ENCODE results near the gene NOSIP. TPM values are rescaled to one million over a fixed set of nuclear protein-coding genes. Genes with fewer than 3 reads are reported as not detected.

The NOSIP gene
- total RNA-seq, 4 donors from 2014 or later: 73.4 to 86.7 (median 80.9) TPM

DNA sequence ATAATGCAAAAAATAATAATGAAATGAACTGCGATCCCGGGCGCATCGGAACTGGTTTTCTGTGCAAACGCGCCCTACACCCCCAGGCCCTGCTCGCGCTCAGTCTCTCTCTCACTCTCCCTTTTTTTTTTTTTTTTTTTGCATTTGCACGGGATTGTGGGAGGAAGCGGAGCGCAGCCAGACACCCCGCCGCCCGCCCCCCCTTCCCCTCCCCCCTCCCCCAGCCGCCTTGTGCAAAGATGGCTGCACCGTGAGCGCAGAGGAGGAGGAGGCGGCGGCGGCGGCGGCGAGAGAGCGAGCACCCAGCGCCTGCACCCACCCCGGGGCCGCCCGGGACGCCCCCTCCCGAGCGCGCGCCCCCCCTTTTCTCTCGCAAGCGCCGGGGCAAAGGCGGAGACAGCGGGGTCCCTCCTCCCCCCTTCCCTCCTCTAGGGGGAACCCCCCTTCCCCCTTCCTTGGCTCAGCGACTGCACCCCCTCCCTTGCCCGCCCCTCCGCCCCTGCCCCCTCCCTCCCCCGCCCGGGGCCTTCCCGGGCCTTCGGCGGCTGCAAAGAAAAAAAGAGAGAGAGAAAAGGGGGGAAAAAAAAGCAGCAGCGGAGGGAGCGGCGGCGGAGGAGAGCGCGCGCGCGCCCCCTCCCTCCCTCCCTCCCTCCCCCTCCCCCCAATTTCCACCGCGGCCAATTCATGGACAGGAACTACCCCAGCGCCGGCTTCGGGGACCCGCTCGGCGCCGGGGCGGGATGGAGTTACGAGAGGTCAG, 10.8 kb upstream of the NOSIP start, which contains the start of gene PRR12:
Gene PRR12 (plus strand): TSS at position 212 of the 760 bp plus-strand sequence. CDS start 473 bp downstream, at position 685.
- peak; percentile 69 to 84 (median 80) for DNase-seq
- Histone ChIP-seq H3K9me3 (no peaks in the 10 kb centered on the region), H3K36me3 (peaks cover 0 to 22% (median 0%) of the 10 kb centered on the region in 3 donors), H3K4me3 (peak within 1 kb of the TSS; percentile 74 to 99 (median 86)), H3K4me1 (peaks cover 0 to 17% (median 7%) of the 10 kb centered on the region in 4 donors), H3K27me3 (no peaks in the 10 kb centered on the region), H3K27ac (peak within 1 kb of the TSS; percentile 87 to 99 (median 93))
- TF ChIP-seq POLR2A (IDR thresholded peaks at IDR 0.05): no peak
- TF ChIP-seq, protein P1, sequence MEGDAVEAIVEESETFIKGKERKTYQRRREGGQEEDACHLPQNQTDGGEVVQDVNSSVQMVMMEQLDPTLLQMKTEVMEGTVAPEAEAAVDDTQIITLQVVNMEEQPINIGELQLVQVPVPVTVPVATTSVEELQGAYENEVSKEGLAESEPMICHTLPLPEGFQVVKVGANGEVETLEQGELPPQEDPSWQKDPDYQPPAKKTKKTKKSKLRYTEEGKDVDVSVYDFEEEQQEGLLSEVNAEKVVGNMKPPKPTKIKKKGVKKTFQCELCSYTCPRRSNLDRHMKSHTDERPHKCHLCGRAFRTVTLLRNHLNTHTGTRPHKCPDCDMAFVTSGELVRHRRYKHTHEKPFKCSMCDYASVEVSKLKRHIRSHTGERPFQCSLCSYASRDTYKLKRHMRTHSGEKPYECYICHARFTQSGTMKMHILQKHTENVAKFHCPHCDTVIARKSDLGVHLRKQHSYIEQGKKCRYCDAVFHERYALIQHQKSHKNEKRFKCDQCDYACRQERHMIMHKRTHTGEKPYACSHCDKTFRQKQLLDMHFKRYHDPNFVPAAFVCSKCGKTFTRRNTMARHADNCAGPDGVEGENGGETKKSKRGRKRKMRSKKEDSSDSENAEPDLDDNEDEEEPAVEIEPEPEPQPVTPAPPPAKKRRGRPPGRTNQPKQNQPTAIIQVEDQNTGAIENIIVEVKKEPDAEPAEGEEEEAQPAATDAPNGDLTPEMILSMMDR (IDR thresholded peaks at IDR 0.05): peak in 1 of 6 experiments; percentile 5

DNA sequence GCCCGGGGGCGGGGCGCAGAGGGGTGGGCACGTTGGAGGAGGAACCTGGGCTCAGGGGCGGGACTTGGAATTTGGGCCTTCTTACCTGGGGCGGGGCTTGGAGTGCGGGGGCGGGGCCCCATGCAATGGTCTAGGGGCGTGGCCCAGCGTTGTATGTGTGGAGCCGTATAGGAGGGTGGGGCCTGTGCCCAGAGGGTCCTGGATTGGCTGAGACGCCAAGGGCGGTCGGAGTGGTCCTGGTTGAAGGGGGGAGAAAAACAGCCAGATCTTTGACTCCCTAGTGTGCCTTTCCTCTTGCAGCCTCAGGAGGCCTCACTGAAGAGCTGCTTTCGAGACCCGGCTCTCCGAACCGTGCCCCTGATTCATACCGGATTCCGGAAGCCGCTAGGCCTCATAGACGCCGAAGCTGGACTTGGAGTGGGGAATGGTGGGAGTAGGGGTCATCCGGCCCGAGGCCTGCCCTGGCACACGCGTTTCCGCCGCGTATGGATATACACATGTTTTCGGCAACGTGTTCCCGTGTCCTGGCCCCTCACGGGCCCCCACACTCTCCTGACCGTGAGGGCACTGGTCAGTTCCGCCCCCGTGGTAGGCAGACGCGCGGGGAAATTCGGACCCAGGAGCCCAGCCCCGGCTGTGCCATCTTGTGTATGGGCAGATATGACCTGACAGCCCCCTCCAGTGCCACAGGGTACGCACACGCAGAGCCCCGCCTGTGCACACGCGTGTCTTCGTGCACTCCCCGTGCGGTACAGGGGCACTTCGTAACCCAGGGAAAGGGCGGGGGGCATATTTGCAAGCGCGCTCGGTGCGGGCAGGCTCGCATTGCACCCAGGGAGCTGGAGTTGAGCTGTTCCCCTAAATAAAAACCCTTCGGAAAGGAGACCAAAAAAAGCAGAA, 10.0 kb upstream of the NOSIP start:
- peak overlapping the region; percentile 87 to 99 (median 93) for H3K27ac ChIP-seq
- peak overlapping the region; percentile 74 to 99 (median 86) for H3K4me3 ChIP-seq
- peak; percentile 97 to 100 (median 100) for DNase-seq
- H3K9me3 ChIP-seq: no peaks in the 10 kb centered on the region
- TF ChIP-seq, protein P1 (IDR thresholded peaks at IDR 0.05): peak in 4 of 6 experiments; percentile 7 to 20 (median 11)
- TF ChIP-seq POLR2A (IDR thresholded peaks at IDR 0.05): peak; percentile 64 to 77
- peaks cover 0 to 17% (median 7%) of the 10 kb centered on the region in 4 donors for H3K4me1 ChIP-seq
- no peaks in the 10 kb centered on the region for H3K27me3 ChIP-seq
- peaks cover 0 to 14% (median 0%) of the 10 kb centered on the region in 3 donors for H3K36me3 ChIP-seq

DNA sequence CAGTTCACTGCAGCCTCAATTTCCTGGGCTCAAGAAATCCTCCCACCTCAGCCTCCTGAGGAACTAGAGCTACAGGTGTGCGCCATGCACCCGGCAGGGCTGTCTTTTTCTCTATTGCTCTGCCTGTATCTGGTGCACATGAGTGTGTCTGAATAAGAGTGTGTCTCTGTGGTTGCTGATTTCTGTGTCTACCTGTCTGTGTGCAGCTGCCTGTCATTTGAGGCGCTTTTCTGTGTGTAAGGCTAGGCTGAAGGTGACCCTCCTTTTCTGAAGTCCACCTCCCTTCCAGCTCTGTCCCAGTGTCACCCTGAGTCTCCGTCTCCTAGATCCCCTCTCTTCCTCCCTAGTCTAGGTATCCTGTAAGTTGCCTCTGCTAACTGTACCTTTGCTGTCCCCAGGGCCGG, 9.1 kb upstream of the NOSIP start:
- TF ChIP-seq, protein P1 (IDR thresholded peaks at IDR 0.05): no peak
- no peak for TF ChIP-seq POLR2A (IDR thresholded peaks at IDR 0.05)
- H3K4me3 ChIP-seq: peak overlapping the region in 1 of 4 donors; percentile 87
- no peaks in the 10 kb centered on the region for H3K27me3 ChIP-seq
- H3K27ac ChIP-seq: peak overlapping the region; percentile 87 to 99 (median 93)
- H3K4me1 ChIP-seq: peaks cover 0 to 17% (median 7%) of the 10 kb centered on the region in 4 donors
- peaks cover 0 to 6% (median 0%) of the 10 kb centered on the region in 3 donors for H3K36me3 ChIP-seq
- no peak for DNase-seq
- no peaks in the 10 kb centered on the region for H3K9me3 ChIP-seq

DNA sequence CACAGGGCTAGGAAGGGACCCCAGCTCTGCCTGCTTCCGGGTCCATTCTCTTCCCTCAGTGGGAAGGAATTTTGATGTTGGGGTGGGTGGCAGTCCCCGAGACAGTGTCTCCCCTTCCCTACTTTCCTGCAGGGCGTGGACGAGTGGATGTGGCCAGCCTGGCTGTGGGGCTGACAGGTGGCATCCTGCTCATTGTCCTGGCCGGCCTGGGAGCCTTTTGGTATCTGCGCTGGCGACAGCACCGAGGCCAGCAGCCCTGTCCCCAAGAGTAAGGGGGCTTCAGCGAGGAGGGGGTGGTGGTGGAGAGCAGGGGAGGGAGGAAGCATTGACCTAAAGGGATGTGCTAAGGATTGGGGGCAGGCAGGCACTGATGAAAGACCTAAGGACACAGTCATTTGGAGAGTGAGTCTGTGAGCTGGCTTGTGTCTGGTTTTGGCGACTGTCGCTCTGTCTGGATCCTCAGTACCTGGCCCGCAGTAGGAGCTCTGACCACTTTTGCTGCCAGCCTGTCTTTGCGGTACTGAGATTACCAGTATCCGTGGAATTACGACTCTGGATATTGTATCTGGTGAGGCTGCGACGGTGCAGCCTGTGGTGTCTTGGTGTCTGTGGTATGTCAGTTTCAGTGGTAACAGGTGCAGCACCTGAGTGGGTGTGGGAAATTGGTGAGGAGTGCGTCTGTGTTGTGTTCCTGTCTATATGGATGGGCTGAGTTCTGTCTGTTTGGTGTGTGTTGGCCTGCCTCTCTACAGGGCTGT, 8.2 kb upstream of the NOSIP start:
- Histone ChIP-seq H3K27me3 (no peaks in the 10 kb centered on the region), H3K9me3 (no peaks in the 10 kb centered on the region), H3K4me1 (peaks cover 0 to 12% (median 7%) of the 10 kb centered on the region in 4 donors), H3K36me3 (no peaks in the 10 kb centered on the region), H3K4me3 (no peak overlapping the region), H3K27ac (no peak overlapping the region)
- no peak for TF ChIP-seq POLR2A (IDR thresholded peaks at IDR 0.05)
- TF ChIP-seq, protein P1 (IDR thresholded peaks at IDR 0.05): no peak
- DNase-seq: no peak

GRCh38 chr19:49587227-49587626, 6.9 kb upstream of the NOSIP start:
- TF ChIP-seq, protein P1 (IDR thresholded peaks at IDR 0.05): no peak
- TF ChIP-seq POLR2A (IDR thresholded peaks at IDR 0.05): no peak
- H3K4me3 ChIP-seq: no peak overlapping the region
- H3K27ac ChIP-seq: no peak overlapping the region
- DNase-seq: no peak
- no peaks in the 10 kb centered on the region for H3K27me3 ChIP-seq
- H3K4me1 ChIP-seq: peaks cover 0 to 6% (median under 1%) of the 10 kb centered on the region in 4 donors
- H3K9me3 ChIP-seq: no peaks in the 10 kb centered on the region
- H3K36me3 ChIP-seq: no peaks in the 10 kb centered on the region
